AG09319 (cell line): Measurements from ENCODE around the gene MMP17.

ENCODE experiments used
- DNase-seq: peaks from one replicate; pipeline ENCODE4 v3.0.0-alpha.2; 2010; ENCODE audit warnings: low read depth; ENCODE audit errors: extremely low read depth
- TF ChIP-seq, protein P1 (sequence below): IDR thresholded peaks from 2 replicates; pipeline ENCODE4 v1.5.1; 2011; ENCODE audit warnings: low read depth, mild to moderate bottlenecking, inconsistent platforms, low read length, moderate library complexity

Gene MMP17

DNA sequence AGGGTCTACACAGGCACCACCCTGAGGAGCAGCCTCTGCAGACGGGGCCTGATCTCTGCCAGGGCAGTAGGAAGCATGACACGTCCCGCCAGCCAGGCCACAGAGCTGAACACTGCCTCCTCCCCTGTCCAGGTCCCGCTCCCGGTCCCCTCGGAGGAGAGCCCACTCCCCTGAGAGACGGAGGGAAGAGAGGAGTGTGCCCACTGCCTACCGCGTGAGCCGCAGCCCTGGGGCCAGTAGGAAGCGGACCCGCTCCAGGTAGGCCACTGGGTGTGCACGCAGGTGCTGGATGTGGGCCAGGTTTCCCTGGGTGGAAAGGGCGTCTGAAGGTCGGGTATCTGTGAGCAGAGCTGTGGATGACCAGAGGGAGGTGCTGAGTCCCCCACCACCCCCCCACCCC lies 41.9 kb upstream of the MMP17 start:
- TF ChIP-seq, protein P1, sequence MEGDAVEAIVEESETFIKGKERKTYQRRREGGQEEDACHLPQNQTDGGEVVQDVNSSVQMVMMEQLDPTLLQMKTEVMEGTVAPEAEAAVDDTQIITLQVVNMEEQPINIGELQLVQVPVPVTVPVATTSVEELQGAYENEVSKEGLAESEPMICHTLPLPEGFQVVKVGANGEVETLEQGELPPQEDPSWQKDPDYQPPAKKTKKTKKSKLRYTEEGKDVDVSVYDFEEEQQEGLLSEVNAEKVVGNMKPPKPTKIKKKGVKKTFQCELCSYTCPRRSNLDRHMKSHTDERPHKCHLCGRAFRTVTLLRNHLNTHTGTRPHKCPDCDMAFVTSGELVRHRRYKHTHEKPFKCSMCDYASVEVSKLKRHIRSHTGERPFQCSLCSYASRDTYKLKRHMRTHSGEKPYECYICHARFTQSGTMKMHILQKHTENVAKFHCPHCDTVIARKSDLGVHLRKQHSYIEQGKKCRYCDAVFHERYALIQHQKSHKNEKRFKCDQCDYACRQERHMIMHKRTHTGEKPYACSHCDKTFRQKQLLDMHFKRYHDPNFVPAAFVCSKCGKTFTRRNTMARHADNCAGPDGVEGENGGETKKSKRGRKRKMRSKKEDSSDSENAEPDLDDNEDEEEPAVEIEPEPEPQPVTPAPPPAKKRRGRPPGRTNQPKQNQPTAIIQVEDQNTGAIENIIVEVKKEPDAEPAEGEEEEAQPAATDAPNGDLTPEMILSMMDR: no peak
- DNase-seq: no peak

DNA sequence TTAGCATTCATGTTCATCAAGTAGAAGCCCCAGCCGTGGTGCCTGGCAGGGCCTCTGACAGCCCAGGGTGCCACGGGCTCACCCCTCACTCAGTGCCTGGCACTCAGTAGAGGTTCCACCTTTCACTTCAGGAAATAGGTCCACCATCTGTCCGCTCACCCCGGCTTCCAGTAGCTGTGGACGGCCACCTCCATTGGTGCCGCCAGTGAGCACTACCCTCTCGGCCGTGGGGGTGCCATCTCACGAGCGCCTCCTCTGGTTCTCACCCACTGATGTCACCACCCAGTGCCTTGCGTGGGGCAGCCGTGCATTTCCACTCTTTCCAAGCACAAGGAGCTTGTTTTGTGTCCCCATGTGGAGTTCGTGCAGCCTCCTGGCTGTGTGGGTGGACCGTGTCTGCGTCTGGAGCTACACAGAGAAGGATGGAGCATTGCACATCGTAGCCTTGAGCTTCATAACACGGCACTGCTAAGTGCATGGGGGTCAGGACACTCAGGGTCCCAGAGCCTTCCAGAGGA lies 41.0 kb upstream of the MMP17 start:
- TF ChIP-seq, protein P1: no peak
- DNase-seq: no peak

DNA sequence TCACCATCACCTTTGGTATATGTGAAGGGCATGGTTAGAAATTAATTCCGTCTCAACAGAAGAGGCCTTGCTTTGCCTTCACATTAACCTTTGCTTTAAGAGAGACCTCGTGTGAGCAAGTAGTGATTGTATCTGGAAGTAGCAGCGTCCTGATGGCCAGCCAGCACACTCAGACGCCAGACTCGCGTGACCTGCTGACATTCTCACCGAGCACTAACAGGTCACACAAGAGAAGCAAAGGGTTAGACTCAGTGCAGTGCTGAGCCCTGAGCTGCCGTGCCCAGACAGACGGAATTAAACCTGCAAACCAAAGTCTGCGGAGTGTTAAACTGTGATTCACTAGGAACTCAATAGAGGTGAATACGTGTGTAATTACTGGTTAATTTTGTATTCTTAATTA lies 40.1 kb upstream of the MMP17 start:
- TF ChIP-seq, protein P1: no peak
- no peak for DNase-seq

DNA sequence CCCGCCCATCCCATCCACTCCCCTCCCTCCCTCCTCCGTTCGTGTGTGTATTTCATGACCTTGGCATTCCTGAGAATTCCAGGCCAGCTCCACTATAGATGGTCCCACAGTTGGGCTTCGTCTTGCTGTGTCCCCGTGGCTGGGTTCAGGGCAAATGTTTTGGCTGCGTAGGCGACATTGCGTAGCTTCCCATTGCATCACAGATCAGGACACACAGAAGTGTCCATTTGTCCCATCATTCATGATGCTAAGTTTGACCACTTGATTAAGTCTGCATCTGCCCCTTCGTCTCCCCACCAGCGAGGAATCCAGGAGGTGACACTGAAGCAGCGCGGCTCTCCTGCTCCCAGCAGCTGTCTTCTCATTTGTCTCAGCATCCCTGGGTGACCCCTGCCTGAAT lies 38.6 kb upstream of the MMP17 start:
- TF ChIP-seq, protein P1: no peak
- no peak for DNase-seq

DNA sequence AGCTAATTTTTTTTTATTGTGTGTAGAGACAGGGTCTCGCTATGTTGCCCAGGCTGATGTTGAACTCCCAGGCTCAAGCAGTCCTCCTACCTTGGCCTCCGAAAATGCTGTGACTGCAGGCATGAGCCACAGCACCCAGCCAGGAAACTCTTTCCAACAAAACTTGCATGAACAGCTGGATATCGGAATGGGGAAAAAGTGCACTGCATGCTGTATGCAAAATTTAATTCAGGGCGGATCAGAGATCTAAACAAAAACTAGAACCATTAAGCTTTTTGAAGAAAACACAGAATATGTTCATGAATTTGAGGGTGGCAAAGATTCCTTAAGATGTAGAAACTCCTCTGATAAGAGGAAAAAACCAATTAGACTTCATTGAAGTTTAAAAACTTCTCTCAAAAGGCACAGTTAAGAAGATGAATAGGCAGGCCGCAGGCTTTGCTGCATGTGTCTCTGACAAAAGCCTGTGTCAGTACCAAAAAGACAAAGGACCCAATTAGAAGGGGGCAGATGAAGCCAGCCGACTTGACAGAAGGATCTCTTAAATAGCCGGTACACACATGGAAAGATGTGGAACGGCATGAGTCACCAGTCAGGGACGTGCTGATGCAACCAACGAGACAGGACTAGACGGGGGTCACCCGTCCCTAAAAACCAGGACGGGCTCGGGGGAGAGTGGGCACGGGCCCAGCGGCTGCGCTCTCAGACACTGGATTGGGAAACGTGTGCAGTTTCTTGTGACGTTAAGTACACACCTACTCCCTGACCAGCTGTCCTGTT lies 34.8 kb upstream of the MMP17 start:
- DNase-seq: no peak
- TF ChIP-seq, protein P1: no peak

DNA sequence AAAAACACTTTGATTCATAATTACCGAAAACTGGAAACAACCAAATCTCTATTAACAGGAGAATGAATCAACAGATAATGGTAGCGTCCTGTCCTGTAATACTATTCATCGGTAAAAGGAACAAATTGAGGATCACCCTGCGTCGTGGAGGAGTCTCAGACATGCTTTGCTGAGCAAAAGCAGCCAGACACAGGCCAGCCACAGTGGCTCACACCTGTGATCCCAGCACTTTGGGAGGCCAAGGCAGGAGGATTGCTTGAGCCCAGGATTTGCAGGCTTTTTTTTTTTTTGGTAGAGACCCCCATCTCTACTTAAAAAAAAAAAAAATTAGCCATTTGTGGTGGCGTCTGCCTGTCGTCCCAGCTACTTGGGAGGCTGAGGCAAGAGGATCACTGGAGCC lies 34.1 kb upstream of the MMP17 start:
- DNase-seq: no peak
- TF ChIP-seq, protein P1: no peak

DNA sequence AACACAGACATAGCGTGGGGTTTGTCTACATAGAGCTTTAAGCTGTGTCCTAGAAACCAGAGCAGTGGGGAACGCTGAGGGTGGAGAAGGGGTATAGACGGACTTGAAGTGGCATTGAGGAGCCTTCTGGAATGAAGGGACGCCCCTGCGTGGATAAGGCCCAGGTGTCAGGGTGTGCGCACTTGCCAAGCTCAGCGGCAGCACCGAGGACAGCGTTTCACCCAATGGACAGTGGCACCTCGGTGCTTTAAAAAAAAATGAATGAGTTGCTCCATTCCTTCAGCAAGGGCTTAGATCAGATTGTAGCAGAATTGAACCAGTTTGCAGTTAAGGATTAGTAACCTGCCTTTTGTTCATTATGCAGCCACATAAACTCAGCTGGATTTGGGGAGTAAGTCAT lies 33.6 kb upstream of the MMP17 start:
- DNase-seq: no peak
- TF ChIP-seq, protein P1: no peak
